Neural progenitor cell (in vitro differentiated cells): ENCODE data around the gene ADGRD1.
"Not testable (repeated sequence)": the region's sequence is repeated elsewhere in the genome, so short reads cannot be mapped to it uniquely, and the experiment has no call there.

ENCODE experiments used
- CTCF ChIP-seq: fragments of 200-600 bp; sonication (generic); IDR thresholded peaks from 2 replicates; pipeline ENCODE4 v1.5.1; 2017; ENCODE audit warnings: antibody characterized with exemption, mild to moderate bottlenecking
- EZH2 ChIP-seq: fragments of 200-600 bp; sonication (generic); IDR thresholded peaks from 2 replicates; pipeline ENCODE4 v1.6.1; 2017; ENCODE audit warnings: antibody characterized with exemption, mild to moderate bottlenecking, moderate library complexity
- EZH2phosphoT487 ChIP-seq: fragments of 200-600 bp; sonication (generic); IDR thresholded peaks from 2 replicates; pipeline ENCODE4 v1.6.1; 2017; ENCODE audit warnings: antibody characterized with exemption

- not testable (repeated sequence) for TF ChIP-seq CTCF, EZH2, EZH2phosphoT487
Measured at GRCh38 chr12:131128966-131129619, 175.4 kb downstream of the ADGRD1 start.
